ENCODE results near the gene SHF.

- no peak for TF ChIP-seq POLR2A (IDR thresholded peaks at IDR 0.05; ENCODE audit: low read depth, low read length)
- no peak for TF ChIP-seq POLR2AphosphoS5 (IDR thresholded peaks at IDR 0.05; ENCODE audit: low read depth, low read length)
- TF ChIP-seq TAF1 (IDR thresholded peaks at IDR 0.05; ENCODE audit: low read depth, low read length): no peak
- TF ChIP-seq POU2F2 (IDR thresholded peaks at IDR 0.05; ENCODE audit: low read depth, low read length): no peak
- no peak for TF ChIP-seq SPI1 (IDR thresholded peaks at IDR 0.05; ENCODE audit: low read depth, low read length)
- no peak for TF ChIP-seq PAX5 (IDR thresholded peaks at IDR 0.05; ENCODE audit: insufficient read depth, low read length, severe bottlenecking)
Measured at GRCh38 chr15:45150481-45150880, 37.3 kb downstream of the SHF start.
